NCI-H2196 treated with DMSO at 0.1 percent for 48 hours (cell line): ENCODE results near the gene ASB1.

ENCODE experiments used
- DNase-seq: peaks from one replicate; lab custom pipeline; 2025; ENCODE audit not compliant: unreplicated experiment; lab: John Stamatoyannopoulos, UW

The ASB1 gene

GRCh38 chr2:238466243-238466756 is 39.6 kb downstream of the ASB1 start:
- DNase-seq = no peak

- no peak for DNase-seq
These were observed 40.3 kb downstream of the ASB1 start for GRCh38 chr2:238467062-238467461.

GRCh38 chr2:238467792-238468191 is 41.1 kb downstream of the ASB1 start:
- no peak for DNase-seq

DNA sequence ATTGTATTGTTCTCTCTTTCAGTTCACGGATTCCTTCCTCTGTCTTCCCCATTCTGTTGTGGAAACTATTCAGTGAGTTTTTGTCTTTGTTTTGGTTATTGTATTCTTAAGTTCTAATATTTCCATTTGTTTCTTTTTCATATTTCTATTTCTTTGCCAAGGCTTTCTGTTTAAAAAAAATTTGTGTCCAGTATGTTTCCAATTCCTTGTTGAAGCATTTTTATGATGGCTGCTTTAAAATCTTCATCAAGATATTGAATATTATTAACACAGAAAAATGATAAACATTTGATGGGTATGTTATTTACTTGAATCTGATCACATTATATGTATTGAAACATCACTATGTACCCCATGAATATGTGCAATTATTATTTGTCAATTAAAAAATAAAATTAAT is 42.4 kb downstream of the ASB1 start:
- DNase-seq = no peak

DNA sequence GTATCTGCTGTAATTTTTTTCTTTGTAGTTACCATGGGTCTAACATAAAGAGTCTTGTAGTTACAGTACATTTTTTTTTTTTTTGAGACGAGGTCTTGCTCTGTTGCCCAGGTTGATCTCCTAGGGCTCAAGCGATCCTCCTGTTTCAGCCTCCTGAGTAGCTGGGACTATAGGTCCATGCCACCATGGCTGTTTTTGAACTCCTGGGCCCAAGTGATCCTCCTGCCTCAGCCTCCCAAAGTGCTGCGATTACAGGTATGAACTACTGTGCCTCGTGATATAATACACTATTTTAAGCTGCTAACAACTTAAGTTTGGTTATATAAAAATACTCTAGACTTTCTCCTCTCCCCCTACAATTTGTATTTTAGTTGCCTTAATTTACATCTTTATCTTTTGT is 46.3 kb downstream of the ASB1 start:
- no peak for DNase-seq

- DNase-seq = no peak
These were observed 46.8 kb downstream of the ASB1 start for GRCh38 chr2:238473523-238473922.

DNA sequence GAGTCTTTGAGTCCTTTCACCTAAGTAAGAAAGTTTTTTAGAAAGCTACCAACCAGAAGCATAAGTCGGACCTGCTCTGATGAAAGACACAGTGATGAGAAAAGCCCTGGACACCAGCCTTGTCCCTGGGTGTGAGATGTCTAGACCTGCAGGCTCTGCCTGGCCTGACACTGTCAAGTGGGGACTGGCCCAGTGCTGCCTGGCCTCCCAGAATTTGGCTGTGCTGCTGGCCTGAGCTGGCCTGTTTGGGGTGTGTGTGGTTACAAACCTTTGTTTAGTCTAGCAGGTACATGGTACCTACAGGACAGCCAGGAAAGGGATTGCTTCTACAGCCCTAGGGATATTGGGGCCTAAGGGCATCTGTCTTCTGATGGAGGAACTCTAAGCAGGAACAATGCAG is 48.3 kb downstream of the ASB1 start:
- DNase-seq = no peak

- DNase-seq = no peak
These were observed 48.8 kb downstream of the ASB1 start for GRCh38 chr2:238475566-238475965.

DNA sequence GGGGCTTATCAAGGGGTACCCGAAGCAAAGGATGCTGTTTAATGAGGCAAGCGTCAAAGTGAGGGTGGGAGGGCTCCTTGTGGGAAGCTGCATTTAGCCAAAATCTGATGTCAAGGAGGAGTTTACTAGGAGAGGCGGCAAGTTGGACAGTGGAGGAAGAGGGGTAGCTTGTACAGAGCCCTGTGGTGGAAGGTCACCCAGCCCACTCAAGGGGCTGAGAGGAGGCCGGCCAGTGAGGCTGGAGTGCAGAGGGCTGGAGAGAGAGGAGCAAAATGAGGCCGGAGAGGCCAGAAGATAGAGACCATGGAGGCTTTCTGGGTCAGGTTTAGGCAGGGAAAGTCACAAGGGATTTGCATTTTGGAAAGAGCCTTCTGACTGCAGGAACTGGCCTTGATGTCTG is 49.5 kb downstream of the ASB1 start:
- no peak for DNase-seq

GRCh38 chr2:238478216-238478615 is 51.5 kb downstream of the ASB1 start:
- DNase-seq = no peak

GRCh38 chr2:238479847-238480246 is 53.1 kb downstream of the ASB1 start:
- no peak for DNase-seq

- DNase-seq = no peak
These were observed 56.3 kb downstream of the ASB1 start for GRCh38 chr2:238483021-238483420.

- DNase-seq = no peak
These were observed 56.9 kb downstream of the ASB1 start for GRCh38 chr2:238483656-238484055.

DNA sequence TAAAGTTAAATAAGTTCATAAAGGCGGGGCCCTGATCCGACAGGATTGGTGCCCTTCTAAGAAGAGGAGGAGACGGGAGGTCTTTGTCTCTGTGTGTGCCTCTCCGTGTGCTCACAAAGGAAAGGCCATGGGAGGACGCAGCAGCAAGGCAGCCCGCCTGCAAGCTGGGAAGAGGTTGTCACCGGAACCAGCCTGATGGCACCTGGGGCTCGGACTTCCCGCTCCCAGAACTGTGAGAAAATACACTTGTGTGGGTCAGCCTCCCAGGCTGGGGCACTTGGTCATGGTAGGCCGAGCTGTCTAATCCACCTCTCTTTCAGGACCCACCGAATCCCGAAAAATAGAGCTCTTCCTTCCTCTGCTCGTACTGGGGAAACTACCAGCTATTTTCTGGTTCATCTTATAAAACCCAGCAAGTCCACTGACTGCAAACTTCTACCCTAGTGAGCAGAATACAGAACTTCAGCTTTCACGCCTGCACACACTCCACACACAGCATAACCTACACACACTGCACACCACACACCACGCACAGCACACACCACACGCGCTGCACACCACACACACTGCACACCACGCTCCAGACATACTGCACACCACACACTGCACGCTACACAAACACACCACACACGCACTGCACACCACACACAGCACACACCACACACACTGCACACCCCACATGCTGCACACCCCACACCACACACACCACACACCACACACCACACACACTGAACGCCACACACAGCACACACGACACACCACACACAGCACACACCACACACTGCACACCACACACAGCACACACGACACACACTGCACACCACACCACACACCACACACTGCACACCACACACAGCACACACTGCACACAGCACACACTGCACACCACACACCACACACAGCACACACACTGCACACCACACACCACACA is 58.1 kb downstream of the ASB1 start:
- no peak for DNase-seq

GRCh38 chr2:238486123-238486848 is 59.6 kb downstream of the ASB1 start:
- DNase-seq = no peak

DNA sequence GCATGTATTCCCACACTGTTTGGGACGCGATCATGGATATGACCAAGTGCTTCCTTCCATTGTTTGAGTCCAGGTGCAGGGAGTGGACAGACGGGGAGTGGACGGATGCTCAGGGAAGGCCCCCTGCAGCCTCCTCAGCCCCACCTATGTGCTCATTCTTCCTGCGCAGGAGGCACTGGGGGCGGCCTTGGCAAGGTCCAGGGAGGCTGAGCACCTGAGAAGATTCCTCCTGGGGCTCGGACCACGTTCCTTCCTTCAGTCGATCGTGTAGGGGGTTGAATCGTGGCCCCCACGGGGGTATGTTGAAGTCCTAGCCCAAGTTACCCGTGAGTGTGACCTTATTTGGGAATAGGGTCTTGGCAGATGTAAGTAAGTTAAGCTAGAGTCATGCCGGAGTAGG is 60.4 kb downstream of the ASB1 start:
- no peak for DNase-seq

DNA sequence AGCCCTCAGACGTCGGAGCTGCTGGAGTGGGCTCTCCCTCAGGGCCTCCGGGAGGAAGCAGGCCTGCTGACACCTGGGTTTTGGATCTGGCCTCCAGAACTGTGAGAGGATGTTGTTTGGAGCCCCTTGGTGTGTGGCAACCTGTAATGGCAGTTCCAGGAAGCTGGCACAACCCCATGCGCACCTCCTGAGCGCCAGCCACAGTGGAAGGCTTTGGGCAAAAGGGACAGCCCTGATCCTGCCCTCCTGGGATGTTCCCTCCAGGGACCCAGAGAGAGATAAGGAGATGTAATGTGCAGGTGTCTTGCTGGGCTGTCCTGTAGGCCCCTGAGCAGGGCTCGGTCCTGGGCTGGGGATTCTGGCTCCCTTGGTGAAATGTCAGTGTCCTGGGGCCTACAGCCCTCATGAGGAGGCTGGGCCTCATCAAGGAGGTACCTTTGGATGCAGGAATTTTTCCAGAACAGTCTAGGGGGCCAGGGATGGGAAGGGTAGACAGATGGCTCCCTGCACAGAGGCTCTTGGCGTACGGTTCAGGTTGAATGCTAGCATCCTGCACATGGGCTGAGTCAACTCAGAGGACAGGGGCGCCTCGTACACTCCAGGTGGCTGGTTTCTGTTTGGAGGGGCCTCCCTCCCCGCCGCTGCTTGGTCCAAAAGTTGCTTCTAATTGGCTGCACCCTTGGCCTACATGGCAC is 61.1 kb downstream of the ASB1 start:
- DNase-seq = no peak

GRCh38 chr2:238488347-238488826 is 61.7 kb downstream of the ASB1 start:
- no peak for DNase-seq

DNA sequence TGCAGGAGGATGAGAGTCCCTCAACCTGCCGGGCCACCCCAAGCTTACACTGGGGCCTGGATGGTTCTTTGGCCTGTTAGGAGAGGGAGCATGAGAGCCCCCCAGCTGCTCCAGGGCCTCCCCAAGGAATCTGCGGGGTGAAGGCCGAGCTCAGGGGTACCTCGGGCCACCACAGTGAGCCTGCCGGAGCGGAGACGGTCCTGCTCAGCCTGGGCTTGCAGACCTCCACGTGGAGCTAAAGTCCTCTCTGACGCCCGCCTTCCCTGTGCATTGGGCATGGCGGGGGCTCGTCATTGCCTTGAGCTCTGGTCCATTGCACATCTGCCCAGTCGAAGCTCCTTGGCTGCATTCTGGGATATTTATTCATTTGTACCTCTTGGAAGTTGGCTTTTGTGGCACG is 62.7 kb downstream of the ASB1 start:
- DNase-seq = no peak

DNA sequence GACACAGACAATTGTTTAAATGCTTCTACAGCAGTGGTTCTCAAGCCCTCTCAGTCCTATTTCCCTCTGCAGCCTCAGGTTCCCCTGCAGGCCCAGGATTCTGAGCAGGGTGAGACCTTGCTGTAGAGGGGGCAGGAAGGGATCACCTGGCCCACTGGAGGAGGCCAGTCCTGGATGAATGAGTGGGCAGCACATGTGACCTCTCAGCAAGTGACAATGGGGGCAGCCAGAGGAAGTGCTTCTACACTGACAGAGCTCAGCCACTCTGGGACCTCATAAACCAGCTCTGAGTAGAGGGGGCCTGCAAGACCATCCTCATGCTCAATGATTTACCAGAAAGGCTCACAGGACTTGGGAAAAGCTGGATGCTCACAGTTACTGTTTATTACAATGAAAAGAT is 63.2 kb downstream of the ASB1 start:
- DNase-seq = no peak

DNA sequence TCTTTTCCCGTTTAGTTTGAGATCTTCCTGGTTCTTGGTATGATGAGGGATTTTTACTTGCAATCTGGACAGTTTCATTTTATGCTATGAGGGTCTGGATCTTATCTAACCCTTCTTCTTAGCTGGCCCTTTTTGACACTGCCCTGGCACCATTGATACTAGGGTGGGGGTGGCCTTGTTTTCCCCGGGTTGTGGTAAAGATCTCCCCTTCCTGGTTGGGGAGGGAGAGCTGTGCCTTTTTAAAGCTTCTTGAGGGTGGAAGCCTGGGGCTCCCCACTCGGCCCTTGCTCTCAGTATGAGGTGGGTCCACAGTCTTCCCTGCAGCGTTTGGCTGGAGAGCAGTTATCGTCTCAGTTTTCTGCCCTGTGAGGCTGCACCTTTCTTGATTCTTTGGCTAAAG is 66.1 kb downstream of the ASB1 start:
- DNase-seq = no peak
